Measurements from ENCODE around the gene KCTD5. TPM values are rescaled to one million over a fixed set of nuclear protein-coding genes. Genes with fewer than 3 reads are reported as not detected.

KCTD5 gene
- total and polyA plus RNA-seq, 2 experiments from 2014 or later, result 31.5 to 32.2 TPM

DNA sequence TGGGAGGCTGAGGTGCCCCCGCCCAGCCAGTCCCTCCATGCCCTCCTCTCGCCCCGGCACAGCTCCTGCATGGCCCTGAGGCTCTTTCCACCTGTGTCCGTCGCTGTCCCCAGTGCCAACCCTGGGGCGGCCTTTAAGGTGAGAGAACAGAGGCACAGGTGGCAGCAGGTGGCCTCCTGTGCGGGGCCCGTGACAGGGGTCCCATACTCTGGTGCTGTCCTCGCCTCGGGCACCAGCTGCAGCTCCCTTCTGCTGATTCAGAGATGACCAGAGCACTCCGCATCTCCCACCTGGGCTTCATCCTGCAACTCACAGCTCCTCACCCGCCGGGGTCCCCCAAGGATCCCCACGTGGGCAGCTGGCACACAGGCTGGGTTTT, 29.7 kb downstream of the KCTD5 start:
- Histone ChIP-seq H2AFZ (no peak overlapping the region), H4K20me1 (ENCODE audit: insufficient read depth, poor library complexity, severe bottlenecking) (no peaks in the 10 kb centered on the region), H3K4me2 (no peak overlapping the region), H3K4me1 (ENCODE audit: insufficient read depth) (peaks cover 4% of the 10 kb centered on the region), H3K4me3 (no peak overlapping the region), H3K27ac (no peak overlapping the region), H3K9me2 (replicated peaks; ENCODE audit: insufficient read depth) (no peaks in the 10 kb centered on the region), H3K9me3 (ENCODE audit: low read depth) (no peaks in the 10 kb centered on the region), H3K79me2 (no peaks in the 10 kb centered on the region), H3K27me3 (no peaks in the 10 kb centered on the region), H3K36me3 (replicated peaks; ENCODE audit: insufficient read depth, low read depth) (no peaks in the 10 kb centered on the region)
- 82% methylated on average over 13 of the region's 14 CpGs for WGBS (ENCODE audit: low lambda C conversion rate, missing lambda C conversion rate)
- TF ChIP-seq EZH2phosphoT487 (IDR thresholded peaks at IDR 0.05; ENCODE audit: low read depth, severe bottlenecking, unreplicated experiment), result no peak
- TF ChIP-seq, protein P1, sequence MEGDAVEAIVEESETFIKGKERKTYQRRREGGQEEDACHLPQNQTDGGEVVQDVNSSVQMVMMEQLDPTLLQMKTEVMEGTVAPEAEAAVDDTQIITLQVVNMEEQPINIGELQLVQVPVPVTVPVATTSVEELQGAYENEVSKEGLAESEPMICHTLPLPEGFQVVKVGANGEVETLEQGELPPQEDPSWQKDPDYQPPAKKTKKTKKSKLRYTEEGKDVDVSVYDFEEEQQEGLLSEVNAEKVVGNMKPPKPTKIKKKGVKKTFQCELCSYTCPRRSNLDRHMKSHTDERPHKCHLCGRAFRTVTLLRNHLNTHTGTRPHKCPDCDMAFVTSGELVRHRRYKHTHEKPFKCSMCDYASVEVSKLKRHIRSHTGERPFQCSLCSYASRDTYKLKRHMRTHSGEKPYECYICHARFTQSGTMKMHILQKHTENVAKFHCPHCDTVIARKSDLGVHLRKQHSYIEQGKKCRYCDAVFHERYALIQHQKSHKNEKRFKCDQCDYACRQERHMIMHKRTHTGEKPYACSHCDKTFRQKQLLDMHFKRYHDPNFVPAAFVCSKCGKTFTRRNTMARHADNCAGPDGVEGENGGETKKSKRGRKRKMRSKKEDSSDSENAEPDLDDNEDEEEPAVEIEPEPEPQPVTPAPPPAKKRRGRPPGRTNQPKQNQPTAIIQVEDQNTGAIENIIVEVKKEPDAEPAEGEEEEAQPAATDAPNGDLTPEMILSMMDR (IDR thresholded peaks at IDR 0.05; ENCODE audit: poor library complexity), result no peak
- no peak for TF ChIP-seq EZH2 (IDR thresholded peaks at IDR 0.05; ENCODE audit: borderline replicate concordance)
- DNase-seq (ENCODE audit: low spot score), result no peak

DNA sequence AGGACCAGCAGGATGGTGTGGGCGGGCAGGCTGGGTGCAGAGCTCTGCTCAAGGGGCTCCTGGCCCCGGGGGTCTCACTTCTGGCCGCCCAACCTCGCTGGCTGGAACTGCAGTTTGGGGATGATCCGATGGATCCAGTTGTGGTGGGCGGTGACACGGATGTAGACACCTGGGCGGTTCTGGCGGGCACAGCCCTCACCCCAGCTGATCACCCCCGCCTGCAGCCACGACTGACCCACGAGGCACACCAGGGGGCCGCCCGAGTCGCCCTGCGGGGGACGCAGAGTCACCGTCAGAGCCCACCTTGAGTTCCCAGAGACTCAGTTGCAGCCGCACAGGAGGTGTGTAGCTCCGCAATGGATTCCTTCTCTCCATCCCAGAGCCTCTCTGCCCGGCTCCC, 30.2 kb downstream of the KCTD5 start:
- H3K9me2 ChIP-seq (replicated peaks; ENCODE audit: insufficient read depth), result no peaks in the 10 kb centered on the region

DNA sequence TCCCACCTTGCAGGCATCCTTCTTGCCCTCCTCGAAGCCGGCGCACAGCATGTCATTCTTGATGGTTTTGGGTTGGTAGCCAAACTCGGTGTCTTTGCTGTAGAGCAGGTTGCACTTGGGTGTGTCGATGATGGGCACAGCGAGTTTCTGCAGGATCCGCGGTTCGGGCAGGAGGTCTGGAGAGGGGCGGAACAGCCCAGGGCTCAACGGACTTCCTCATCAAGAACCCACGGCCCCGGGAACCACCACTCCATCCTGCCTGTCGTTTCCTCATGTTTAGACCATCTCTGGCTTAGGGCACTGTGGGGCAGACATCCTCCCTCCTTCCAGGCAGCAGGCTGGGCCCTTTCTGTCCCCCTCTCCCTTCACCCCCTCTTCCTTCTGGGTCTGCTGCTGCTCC, 31.2 kb downstream of the KCTD5 start:
- Histone ChIP-seq H2AFZ (no peak overlapping the region), H3K79me2 (no peaks in the 10 kb centered on the region), H3K9me2 (replicated peaks; ENCODE audit: insufficient read depth) (no peaks in the 10 kb centered on the region), H3K27me3 (no peaks in the 10 kb centered on the region), H3K4me3 (no peak overlapping the region), H3K9me3 (ENCODE audit: low read depth) (no peaks in the 10 kb centered on the region), H3K4me1 (ENCODE audit: insufficient read depth) (peaks cover 4% of the 10 kb centered on the region), H3K4me2 (no peak overlapping the region), H3K27ac (no peak overlapping the region), H3K36me3 (replicated peaks; ENCODE audit: insufficient read depth, low read depth) (no peaks in the 10 kb centered on the region), H4K20me1 (ENCODE audit: insufficient read depth, poor library complexity, severe bottlenecking) (no peaks in the 10 kb centered on the region)
- TF ChIP-seq, protein P1 (IDR thresholded peaks at IDR 0.05; ENCODE audit: poor library complexity), result no peak
- TF ChIP-seq EZH2 (IDR thresholded peaks at IDR 0.05; ENCODE audit: borderline replicate concordance), result no peak
- no peak for TF ChIP-seq EZH2phosphoT487 (IDR thresholded peaks at IDR 0.05; ENCODE audit: low read depth, severe bottlenecking, unreplicated experiment)
- 87% methylated on average over 14 of the region's 14 CpGs for WGBS (ENCODE audit: low lambda C conversion rate, missing lambda C conversion rate)
- DNase-seq (ENCODE audit: low spot score), result no peak

More for the DNA sequence above, 30.2 kb downstream of the KCTD5 start:
- Histone ChIP-seq H3K79me2 (no peaks in the 10 kb centered on the region), H3K4me1 (ENCODE audit: insufficient read depth) (peaks cover 4% of the 10 kb centered on the region), H3K27me3 (no peaks in the 10 kb centered on the region), H3K36me3 (replicated peaks; ENCODE audit: insufficient read depth, low read depth) (no peaks in the 10 kb centered on the region), H4K20me1 (ENCODE audit: insufficient read depth, poor library complexity, severe bottlenecking) (no peaks in the 10 kb centered on the region), H3K4me2 (no peak overlapping the region), H3K4me3 (no peak overlapping the region), H2AFZ (no peak overlapping the region), H3K27ac (no peak overlapping the region), H3K9me3 (ENCODE audit: low read depth) (no peaks in the 10 kb centered on the region)
- no peak for DNase-seq (ENCODE audit: low spot score)
- WGBS (ENCODE audit: low lambda C conversion rate, missing lambda C conversion rate), result 83% methylated on average over 21 of the region's 21 CpGs
- TF ChIP-seq EZH2 (IDR thresholded peaks at IDR 0.05; ENCODE audit: borderline replicate concordance) (no peak), EZH2phosphoT487 (IDR thresholded peaks at IDR 0.05; ENCODE audit: low read depth, severe bottlenecking, unreplicated experiment) (no peak)
- TF ChIP-seq, protein P1 (IDR thresholded peaks at IDR 0.05; ENCODE audit: poor library complexity), result no peak

Data from hepatocyte (in vitro differentiated cells).